PC-3 (cell line): ENCODE results near the gene TUFT1.

Experiments used
- CTCF ChIP-seq: fragments of 300-600 bp; sonication (generic); conservative IDR thresholded peaks from 2 replicates; pipeline ENCODE4 v1.5.1; 2017; ENCODE audit warnings: antibody characterized with exemption, low read depth, mild to moderate bottlenecking, low read length
- EZH2 ChIP-seq: fragments of 300-600 bp; sonication (generic); IDR thresholded peaks from one replicate; pipeline ENCODE4 v1.6.1; 2017; ENCODE audit warnings: antibody characterized with exemption, mild to moderate bottlenecking, low read length; ENCODE audit not compliant: unreplicated experiment
- EZH2phosphoT487 ChIP-seq: fragments of 300-600 bp; sonication (generic); IDR thresholded peaks from 2 replicates; pipeline ENCODE4 v1.6.1; 2018; ENCODE audit warnings: mild to moderate bottlenecking, antibody characterized with exemption, low read length, borderline replicate concordance

- TF ChIP-seq CTCF: no peak
- TF ChIP-seq EZH2phosphoT487: no peak
- no peak for TF ChIP-seq EZH2
Observed at GRCh38 chr1:151562661-151563060, 22.6 kb downstream of the TUFT1 start.
